Keratinocyte (primary cell): ENCODE measurements around the gene MAD1L1. TPM values are rescaled to one million over a fixed set of nuclear protein-coding genes. Genes with fewer than 3 reads are reported as not detected.

Experiments
- DNase-seq: peaks from one replicate; pipeline ENCODE4 v3.0.0-alpha.2; 2011; ENCODE audit warnings: low read depth, missing footprints, low spot score
- FAIRE-seq: peaks from 2 replicates; lab custom pipeline; 2011; peaks lifted over from hg19 to GRCh38; lab: Jason Lieb, UNC
- H2AFZ ChIP-seq: 2 replicates; pipeline ENCODE4 v1.6.0; 2012; ENCODE audit warnings: low read length, control low read depth, inconsistent platforms; ENCODE audit not compliant: control insufficient read depth
- H3K27ac ChIP-seq: 2 replicates; pipeline ENCODE4 v1.5.1; 2011; ENCODE audit warnings: low read length; ENCODE audit not compliant: control insufficient read depth, insufficient read depth
- H3K27me3 ChIP-seq: 3 replicates; pipeline ENCODE4 v1.6.0; 2011; ENCODE audit warnings: low read length; ENCODE audit not compliant: control insufficient read depth, insufficient read depth; ENCODE audit errors: extremely low read depth
- H3K36me3 ChIP-seq, 2 experiments: 2 replicates in 1 of 2; 3 replicates in 1 of 2; pipeline ENCODE4 v1.5.1; 2011; ENCODE audit warnings: low read length in 2 of 2, mild to moderate bottlenecking in 1 of 2; ENCODE audit not compliant: control insufficient read depth in 2 of 2, insufficient read depth in 2 of 2; ENCODE audit errors: extremely low read depth in 1 of 2
- H3K4me1 ChIP-seq: 3 replicates; pipeline ENCODE4 v1.5.1; 2011; ENCODE audit warnings: low read length; ENCODE audit not compliant: control insufficient read depth, insufficient read depth; ENCODE audit errors: extremely low read depth
- H3K4me2 ChIP-seq: 3 replicates; pipeline ENCODE4 v1.6.0; 2011; ENCODE audit warnings: low read depth, low read length; ENCODE audit not compliant: control insufficient read depth, insufficient read depth; ENCODE audit errors: extremely low read depth
- H3K4me3 ChIP-seq, 3 experiments: fragments of 200-600 bp in 1 of 3; sonication (generic) in 1 of 3; 2 replicates in 2 of 3; 3 replicates in 1 of 3; pipeline ENCODE4 v1.5.1; 2011 to 2016; ENCODE audit warnings: low read length in 3 of 3, mild to moderate bottlenecking in 3 of 3, control low read depth in 2 of 3, inconsistent platforms in 1 of 3, low read depth in 1 of 3, mixed read lengths in 1 of 3, mixed run types in 1 of 3, moderate library complexity in 1 of 3; ENCODE audit not compliant: control insufficient read depth in 2 of 3, insufficient read depth in 2 of 3; ENCODE audit errors: extremely low read depth in 1 of 3
- H3K79me2 ChIP-seq: 2 replicates; pipeline ENCODE4 v1.6.0; 2012; ENCODE audit warnings: low read length; ENCODE audit not compliant: control insufficient read depth, insufficient read depth
- H3K9ac ChIP-seq: 3 replicates; pipeline ENCODE4 v1.6.0; 2011; ENCODE audit warnings: low read length; ENCODE audit not compliant: control insufficient read depth, insufficient read depth; ENCODE audit errors: extremely low read depth
- H3K9me1 ChIP-seq: 3 replicates; pipeline ENCODE4 v1.6.0; 2011; ENCODE audit warnings: low read length; ENCODE audit not compliant: control insufficient read depth, insufficient read depth; ENCODE audit errors: extremely low read depth
- H3K9me3 ChIP-seq: 2 replicates; pipeline ENCODE4 v1.5.1; 2012; ENCODE audit warnings: low read depth, low read length; ENCODE audit not compliant: control insufficient read depth
- H4K20me1 ChIP-seq: 3 replicates; pipeline ENCODE4 v1.6.0; 2011; ENCODE audit warnings: low read length; ENCODE audit not compliant: control insufficient read depth, insufficient read depth; ENCODE audit errors: extremely low read depth
- CTCF ChIP-seq, 3 experiments: IDR thresholded peaks in 1 of 3; conservative IDR thresholded peaks in 1 of 3; optimal IDR thresholded peaks in 1 of 3; 2 replicates in 2 of 3; 3 replicates in 1 of 3; pipeline versions ENCODE3 to v1.5.1; 2011; ENCODE audit warnings: low read length in 3 of 3, mild to moderate bottlenecking in 3 of 3, moderate library complexity in 2 of 3, control low read depth in 1 of 3, inconsistent platforms in 1 of 3; ENCODE audit not compliant: insufficient read depth in 2 of 3; ENCODE audit errors: extremely low read depth in 1 of 3
- EZH2 ChIP-seq: IDR thresholded peaks from one replicate; pipeline ENCODE4 v1.6.1; 2012; ENCODE audit warnings: inconsistent platforms, mild to moderate bottlenecking, low read length, moderate library complexity
- dilution Hi-C: fragments of 300-500 bp; cut with MboI; formaldehyde crosslinking; loops from one replicate; pipeline ENCODE4 v1.7.0; 2020; ENCODE audit warnings: low sequenced_read_pairs; ENCODE audit not compliant: extremely low pct_ligation_motif_present
- polyA plus RNA-seq, 5 experiments: library from polyadenylated mRNA; depleted of rRNA in 3 of 5; stranded (reverse) in 3 of 5; stranded (forward) in 1 of 5; unstranded in 1 of 5; fragments of >200 nt; gene quantifications; 1 replicate in 1 of 5; 2 replicates in 3 of 5; 3 replicates in 1 of 5; pipeline versions ENCODE4 v1.2.1 to v1.2.3, GENCODE V29; 2011 to 2012; ENCODE audit warnings: missing spikeins in 2 of 5, low read depth in 1 of 5, low replicate concordance in 1 of 5

Gene MAD1L1
- polyA plus RNA-seq, 1 donor (not counting 4 experiments of a cell fraction or from before 2014, with no cell fraction given) = 18.0 TPM

- H3K4me1 ChIP-seq = no peaks in the 10 kb centered on the region
- no peak for DNase-seq
- H3K27me3 ChIP-seq = no peaks in the 10 kb centered on the region
- no peak overlapping the region for H3K9ac ChIP-seq
- no peak overlapping the region for H3K4me3 ChIP-seq
- dilution Hi-C loops = no loop called here
- no peaks in the 10 kb centered on the region for H3K9me1 ChIP-seq
- H2AFZ ChIP-seq = no peak overlapping the region
- no peak overlapping the region for H3K27ac ChIP-seq
- TF ChIP-seq EZH2 = no peak
- no peak for TF ChIP-seq CTCF (optimal IDR thresholded peaks at IDR 0.05 in 1 of 3, IDR thresholded peaks at IDR 0.05 in 1 of 3, conservative IDR thresholded peaks at IDR 0.05 in 1 of 3; ENCODE audit: extremely low read depth in 1 of 3, insufficient read depth in 2 of 3, low read length in 3 of 3)
- no peak overlapping the region for H3K4me2 ChIP-seq
- no peaks in the 10 kb centered on the region for H3K79me2 ChIP-seq
- no peak for FAIRE-seq
- H4K20me1 ChIP-seq = no peaks in the 10 kb centered on the region
- peaks cover 0 to 3% of the 10 kb centered on the region in 2 experiments for H3K36me3 ChIP-seq
- no peaks in the 10 kb centered on the region for H3K9me3 ChIP-seq
These were observed 260.0 kb downstream of the MAD1L1 start for GRCh38 chr7:1972744-1973143.

- no peak for DNase-seq
- Histone ChIP-seq H3K4me2 (no peak overlapping the region), H3K9me3 (no peaks in the 10 kb centered on the region), H3K27me3 (no peaks in the 10 kb centered on the region), H3K9me1 (no peaks in the 10 kb centered on the region), H3K4me1 (no peaks in the 10 kb centered on the region), H3K4me3 (no peak overlapping the region), H2AFZ (no peak overlapping the region), H3K9ac (no peak overlapping the region), H4K20me1 (no peaks in the 10 kb centered on the region), H3K79me2 (no peaks in the 10 kb centered on the region), H3K36me3 (peaks cover 0 to 5% of the 10 kb centered on the region in 2 experiments), H3K27ac (no peak overlapping the region)
- FAIRE-seq = no peak
- TF ChIP-seq EZH2 (no peak), CTCF (optimal IDR thresholded peaks at IDR 0.05 in 1 of 3, IDR thresholded peaks at IDR 0.05 in 1 of 3, conservative IDR thresholded peaks at IDR 0.05 in 1 of 3; ENCODE audit: extremely low read depth in 1 of 3, insufficient read depth in 2 of 3, low read length in 3 of 3) (no peak)
- dilution Hi-C loops = no loop called here
These were observed 260.6 kb downstream of the MAD1L1 start for GRCh38 chr7:1971946-1972654.
